HG03064 (cell line): ENCODE data around the gene STATH.
"Not testable (repeated sequence)": the region's sequence is repeated elsewhere in the genome, so short reads cannot be mapped to it uniquely, and the experiment has no call there.

Source experiments
- ATAC-seq: cut with Tn5 transposase; IDR thresholded peaks from one replicate; pipeline ENCODE4 v1.9.1; 2021; ENCODE audit warnings: low read depth; ENCODE audit not compliant: unreplicated experiment

Gene STATH

GRCh38 chr4:70050138-70050537, 54.4 kb downstream of the STATH start, which contains the start of gene HTN1:
HTN1 (plus strand) TSS chr4:70050438; CDS start chr4:70053077, 2,639 bp downstream.
- ATAC-seq, result not testable (repeated sequence)
